ENCODE measurements around the gene PLA2G4A. TPM values are rescaled to one million over a fixed set of nuclear protein-coding genes. Genes with fewer than 3 reads are reported as not detected.

The PLA2G4A gene
- total RNA-seq, 1 donor from 2014 or later, result 16.8 TPM

- DNase-seq, result no peak
Observed at GRCh38 chr1:186834399-186834958, 5.7 kb downstream of the PLA2G4A start.

- no peak for DNase-seq
Observed at GRCh38 chr1:186835448-186835847, 6.7 kb downstream of the PLA2G4A start.

GRCh38 chr1:186837806-186838205, 9.1 kb downstream of the PLA2G4A start:
- DNase-seq, result no peak

- peak; percentile 44 for DNase-seq
Observed at GRCh38 chr1:186838380-186839040, 9.8 kb downstream of the PLA2G4A start.

GRCh38 chr1:186839041-186839400, 10.3 kb downstream of the PLA2G4A start:
- no peak for DNase-seq

- DNase-seq, result no peak
Observed at GRCh38 chr1:186841599-186841998, 12.8 kb downstream of the PLA2G4A start.

GRCh38 chr1:186842547-186842946, 13.8 kb downstream of the PLA2G4A start:
- no peak for DNase-seq

- no peak for DNase-seq
Observed at GRCh38 chr1:186843226-186843625, 14.5 kb downstream of the PLA2G4A start.

GRCh38 chr1:186843931-186844330, 15.2 kb downstream of the PLA2G4A start:
- no peak for DNase-seq

GRCh38 chr1:186845576-186846210, 16.9 kb downstream of the PLA2G4A start:
- DNase-seq, result no peak

GRCh38 chr1:186848509-186849130, 19.9 kb downstream of the PLA2G4A start:
- DNase-seq, result no peak

- DNase-seq, result no peak
Observed at GRCh38 chr1:186849271-186849671, 20.5 kb downstream of the PLA2G4A start.

- no peak for DNase-seq
Observed at GRCh38 chr1:186849826-186850225, 21.1 kb downstream of the PLA2G4A start.

- peak; percentile 54 for DNase-seq
Observed at GRCh38 chr1:186854102-186854501, 25.4 kb downstream of the PLA2G4A start.

- DNase-seq, result no peak
Observed at GRCh38 chr1:186858923-186859322, 30.2 kb downstream of the PLA2G4A start.

GRCh38 chr1:186859995-186860394, 31.2 kb downstream of the PLA2G4A start:
- DNase-seq, result no peak

- DNase-seq, result no peak
Observed at GRCh38 chr1:186864296-186864695, 35.5 kb downstream of the PLA2G4A start.

- DNase-seq, result no peak
Observed at GRCh38 chr1:186865253-186865652, 36.5 kb downstream of the PLA2G4A start.

- DNase-seq, result no peak
Observed at GRCh38 chr1:186865857-186866256, 37.1 kb downstream of the PLA2G4A start.

GRCh38 chr1:186869526-186870228, 40.9 kb downstream of the PLA2G4A start:
- DNase-seq, result no peak

- DNase-seq, result no peak
Observed at GRCh38 chr1:186871784-186872183, 43.0 kb downstream of the PLA2G4A start.

- no peak for DNase-seq
Observed at GRCh38 chr1:186872291-186872690, 43.5 kb downstream of the PLA2G4A start.

GRCh38 chr1:186873687-186874086, 44.9 kb downstream of the PLA2G4A start:
- DNase-seq, result no peak
